ENCODE measurements around the gene NAT10.

- TF ChIP-seq CTCF (IDR thresholded peaks at IDR 0.05) (no peak), POLR2AphosphoS5 (IDR thresholded peaks at IDR 0.05) (no peak), EP300 (IDR thresholded peaks at IDR 0.05) (no peak), POLR2A (IDR thresholded peaks at IDR 0.05) (no peak)
Observed at GRCh38 chr11:34149274-34149673, 43.8 kb downstream of the NAT10 start.

All from suprapubic skin (tissue), 4 donors.